Coronary artery (tissue), 2 donors: ENCODE measurements around the gene PPP1CA.

Source experiments
- DNase-seq: peaks from one replicate; pipeline ENCODE4 v3.0.0-alpha.2; 2017; ENCODE audit warnings: low spot score
- H3K27ac ChIP-seq, 2 donors: fragments of 200-600 bp; sonication (generic); one replicate each; pipeline ENCODE4 v1.5.1; 2016 to 2019
- H3K4me3 ChIP-seq: fragments of 200-600 bp; sonication (generic); 2 replicates; pipeline ENCODE4 v1.5.1; 2016; ENCODE audit warnings: mild to moderate bottlenecking, moderate library complexity
- TF ChIP-seq, protein P1 (sequence below): fragments of 200-600 bp; sonication (generic); IDR thresholded peaks from one replicate; pipeline ENCODE4 v1.5.1; 2019; ENCODE audit warnings: antibody characterized with exemption

Gene PPP1CA

DNA sequence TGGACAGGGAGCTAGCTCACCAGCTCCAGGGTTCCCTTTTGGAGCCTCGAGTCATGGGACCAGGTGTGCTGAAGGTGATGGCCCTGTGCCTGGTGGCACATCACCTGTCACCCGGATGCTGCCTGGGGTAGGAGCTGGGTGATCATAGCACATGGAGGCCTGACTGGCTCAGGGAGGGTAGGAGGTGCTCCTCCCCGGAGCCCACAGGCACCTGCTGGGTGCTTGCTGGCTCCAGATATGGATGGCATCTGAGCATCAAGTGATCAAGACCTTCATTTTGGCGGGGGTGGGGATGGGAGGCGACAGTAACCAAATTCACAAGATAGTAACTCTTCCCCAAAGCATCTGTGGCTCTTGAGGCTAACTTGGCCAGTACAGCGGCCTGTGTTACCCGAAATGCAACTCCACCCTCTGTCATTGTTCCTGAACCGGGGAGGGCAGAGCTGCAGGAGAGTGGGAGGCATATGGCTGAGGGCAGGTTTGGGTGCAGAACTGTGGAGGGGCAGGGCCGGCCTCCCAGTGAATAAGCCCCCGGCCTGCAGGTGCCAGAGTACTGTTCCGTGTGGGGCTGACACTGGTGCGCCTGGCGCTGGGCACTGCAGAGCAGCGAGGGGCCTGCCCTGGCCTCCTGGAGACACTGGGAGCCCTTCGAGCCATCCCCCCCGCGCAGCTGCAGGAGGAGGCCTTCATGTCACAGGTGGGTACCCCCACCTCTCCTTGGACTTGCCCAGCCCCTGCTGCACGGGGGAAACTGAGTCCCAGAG is 7.0 kb upstream of the PPP1CA start:
- TF ChIP-seq, protein P1, sequence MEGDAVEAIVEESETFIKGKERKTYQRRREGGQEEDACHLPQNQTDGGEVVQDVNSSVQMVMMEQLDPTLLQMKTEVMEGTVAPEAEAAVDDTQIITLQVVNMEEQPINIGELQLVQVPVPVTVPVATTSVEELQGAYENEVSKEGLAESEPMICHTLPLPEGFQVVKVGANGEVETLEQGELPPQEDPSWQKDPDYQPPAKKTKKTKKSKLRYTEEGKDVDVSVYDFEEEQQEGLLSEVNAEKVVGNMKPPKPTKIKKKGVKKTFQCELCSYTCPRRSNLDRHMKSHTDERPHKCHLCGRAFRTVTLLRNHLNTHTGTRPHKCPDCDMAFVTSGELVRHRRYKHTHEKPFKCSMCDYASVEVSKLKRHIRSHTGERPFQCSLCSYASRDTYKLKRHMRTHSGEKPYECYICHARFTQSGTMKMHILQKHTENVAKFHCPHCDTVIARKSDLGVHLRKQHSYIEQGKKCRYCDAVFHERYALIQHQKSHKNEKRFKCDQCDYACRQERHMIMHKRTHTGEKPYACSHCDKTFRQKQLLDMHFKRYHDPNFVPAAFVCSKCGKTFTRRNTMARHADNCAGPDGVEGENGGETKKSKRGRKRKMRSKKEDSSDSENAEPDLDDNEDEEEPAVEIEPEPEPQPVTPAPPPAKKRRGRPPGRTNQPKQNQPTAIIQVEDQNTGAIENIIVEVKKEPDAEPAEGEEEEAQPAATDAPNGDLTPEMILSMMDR: no peak
- Histone ChIP-seq H3K27ac (no peak overlapping the region), H3K4me3 (no peak overlapping the region)
- DNase-seq: no peak

DNA sequence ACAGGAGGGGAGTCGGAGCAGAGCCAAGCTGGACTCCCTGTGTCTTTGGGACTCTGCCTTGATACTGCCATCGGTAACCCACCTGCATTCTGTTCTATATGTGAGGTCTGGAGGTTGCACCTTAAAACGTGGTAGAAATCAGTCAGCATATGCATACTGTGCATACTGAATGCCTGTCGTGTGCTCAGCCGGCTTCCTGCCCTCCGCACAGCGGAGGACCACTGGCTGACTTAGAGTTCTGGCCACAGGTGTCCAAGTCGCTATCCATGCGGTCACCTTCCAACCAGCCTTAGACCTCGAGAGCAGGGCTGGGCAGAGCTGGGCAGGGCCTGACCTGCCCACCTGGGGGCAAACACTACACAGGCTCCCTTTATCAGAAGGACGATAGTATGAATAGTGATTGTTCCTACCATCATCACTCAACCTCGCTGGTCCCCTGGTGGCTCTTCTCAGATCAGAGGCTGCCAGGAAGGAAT is 6.1 kb upstream of the PPP1CA start:
- DNase-seq: no peak
- no peak overlapping the region for H3K27ac ChIP-seq

DNA sequence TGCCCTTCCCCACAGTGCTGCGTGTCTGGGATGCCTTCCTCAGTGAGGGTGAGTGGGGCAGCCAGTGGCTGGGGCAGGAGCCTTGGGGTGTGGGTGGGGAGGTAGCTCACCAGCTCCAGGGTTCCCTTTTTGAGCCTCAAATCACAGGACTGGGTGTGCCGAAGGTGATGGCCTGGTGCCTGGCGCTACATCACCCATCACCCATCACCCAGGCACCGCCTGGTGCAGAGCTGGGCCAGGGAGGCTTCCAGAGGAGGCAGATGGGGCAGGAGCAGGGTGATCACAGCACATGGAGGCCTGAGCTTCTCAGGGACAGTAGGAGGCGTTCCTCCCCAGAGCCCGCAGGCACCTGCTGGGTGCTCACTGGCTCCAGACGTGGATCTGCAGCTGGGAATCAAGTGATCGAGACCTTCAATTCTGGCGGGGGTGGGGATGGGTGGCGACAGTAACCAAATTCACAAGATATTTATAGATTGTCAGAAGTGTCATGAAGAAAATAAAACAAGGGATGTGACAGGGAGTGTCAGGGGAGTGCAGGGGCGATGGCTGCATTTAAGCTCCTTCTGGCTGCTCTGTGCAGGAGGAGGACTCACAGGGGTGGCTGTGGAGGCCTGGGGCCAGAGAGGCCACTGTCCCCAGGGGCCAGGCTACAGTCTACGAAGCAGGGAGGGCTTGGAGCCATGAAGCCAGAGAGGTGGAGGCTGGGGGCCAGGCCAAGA is 5.5 kb upstream of the PPP1CA start:
- DNase-seq: no peak
- TF ChIP-seq, protein P1: no peak
- H3K4me3 ChIP-seq: no peak overlapping the region
- H3K27ac ChIP-seq: no peak overlapping the region

More for the DNA sequence above, 6.1 kb upstream of the PPP1CA start:
- H3K4me3 ChIP-seq: no peak overlapping the region
- TF ChIP-seq, protein P1: no peak

DNA sequence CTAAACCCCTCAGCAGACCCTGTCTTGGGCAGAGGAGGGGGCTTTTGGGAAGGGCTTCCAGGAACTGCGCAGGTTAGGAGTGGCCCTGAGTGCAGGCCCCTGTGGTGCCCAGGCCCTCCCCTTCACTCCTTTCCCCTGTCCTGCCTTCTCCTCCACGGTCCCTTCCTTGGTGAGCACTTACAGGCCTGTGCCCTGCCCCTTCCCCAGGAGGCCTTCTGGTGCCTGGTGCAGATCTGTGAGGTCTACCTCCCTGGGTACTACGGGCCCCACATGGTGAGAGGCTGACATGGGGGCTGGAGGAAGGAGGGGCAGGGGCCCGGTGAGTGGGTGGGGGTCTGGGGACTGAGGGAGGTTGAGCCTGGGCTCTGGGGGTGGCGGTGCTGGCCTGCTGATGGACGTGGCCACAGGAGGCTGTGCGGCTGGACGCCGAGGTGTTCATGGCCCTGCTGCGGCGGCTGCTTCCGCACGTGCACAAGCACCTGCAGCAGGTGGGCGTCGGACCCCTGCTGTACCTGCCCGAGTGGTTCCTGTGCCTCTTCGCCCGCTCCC is 4.8 kb upstream of the PPP1CA start:
- no peak overlapping the region for H3K27ac ChIP-seq
- TF ChIP-seq, protein P1: no peak
- H3K4me3 ChIP-seq: no peak overlapping the region
- no peak for DNase-seq

DNA sequence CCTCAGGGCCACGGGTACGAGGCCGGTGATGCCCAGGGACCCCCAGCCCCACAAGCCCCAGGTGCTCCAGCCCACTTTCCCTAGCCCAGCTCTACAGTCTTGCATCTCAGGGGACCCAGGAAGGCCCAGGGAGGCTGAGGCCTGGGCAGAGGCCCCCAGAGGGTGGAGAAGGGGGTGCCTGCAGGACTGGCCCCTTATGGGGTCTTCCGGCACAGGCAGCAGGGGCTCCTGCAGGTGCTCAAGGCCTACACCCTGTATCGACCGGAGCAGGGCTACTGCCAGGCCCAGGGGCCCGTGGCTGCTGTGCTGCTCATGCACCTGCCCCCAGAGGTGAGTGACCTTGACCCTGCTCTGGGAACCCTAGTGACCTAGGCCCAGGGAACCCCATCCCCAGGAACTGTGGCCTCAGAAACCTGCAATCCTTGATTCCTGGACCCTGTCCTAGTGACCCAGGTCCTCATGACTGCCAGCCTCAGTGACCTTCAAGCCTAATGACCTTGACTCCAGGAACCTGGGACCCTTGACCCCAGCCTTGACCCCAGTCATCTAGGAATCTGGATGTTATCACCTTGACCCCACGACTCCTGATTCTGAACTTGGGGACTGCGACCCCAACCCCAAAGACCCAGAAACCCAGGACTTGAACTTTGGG is 4.2 kb upstream of the PPP1CA start:
- no peak for DNase-seq
- Histone ChIP-seq H3K4me3 (no peak overlapping the region), H3K27ac (no peak overlapping the region)
- TF ChIP-seq, protein P1: no peak

DNA sequence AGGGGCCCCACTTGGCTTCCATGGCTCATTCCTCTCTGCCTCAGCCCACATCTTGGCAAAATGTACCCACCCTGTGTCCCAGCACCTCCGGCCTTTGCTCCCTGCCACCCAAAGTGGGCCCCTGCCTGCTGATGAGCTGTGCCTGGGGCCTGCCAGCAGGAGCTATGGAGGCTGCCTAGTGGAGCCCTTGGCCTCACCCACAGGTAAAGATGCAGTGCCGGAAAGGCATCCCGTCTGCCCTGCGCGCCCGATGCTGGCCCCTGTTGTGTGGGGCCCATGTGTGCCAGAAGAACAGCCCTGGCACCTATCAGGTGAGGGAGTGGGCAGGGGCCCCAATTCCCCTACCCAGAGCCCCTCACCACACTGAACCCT is 3.5 kb upstream of the PPP1CA start:
- Histone ChIP-seq H3K4me3 (no peak overlapping the region), H3K27ac (no peak overlapping the region)
- no peak for DNase-seq

More for the DNA sequence above, 3.5 kb upstream of the PPP1CA start:
- TF ChIP-seq, protein P1: no peak
